CD14-positive monocyte (primary cell): ENCODE results near the gene FOXP1. TPM values are rescaled to one million over a fixed set of nuclear protein-coding genes. Genes with fewer than 3 reads are reported as not detected.

ENCODE experiments used
- DNase-seq, 3 donors: peaks; one replicate each; pipeline ENCODE4 v3.0.0-alpha.2; 2011 to 2022
- H2AFZ ChIP-seq: 2 replicates; pipeline ENCODE4 v1.6.0; 2012; ENCODE audit warnings: mild to moderate bottlenecking, low read depth, low read length, inconsistent platforms; ENCODE audit not compliant: insufficient read depth, poor library complexity, severe bottlenecking
- H3K27ac ChIP-seq, 2 donors: 1 replicate in 1 of 2; 2 replicates in 1 of 2; pipeline ENCODE4 v1.5.1; 2012 to 2013; ENCODE audit warnings: low read length in 2 of 2, control low read depth in 1 of 2, inconsistent platforms in 1 of 2, low read depth in 1 of 2, mild to moderate bottlenecking in 1 of 2
- H3K27me3 ChIP-seq, 2 donors: one replicate each; pipeline versions ENCODE4 v1.6.0 to v1.6.1; 2011 to 2013; ENCODE audit warnings: low read length in 2 of 2; ENCODE audit not compliant: control insufficient read depth in 2 of 2, insufficient read depth in 2 of 2
- H3K36me3 ChIP-seq, 2 donors: replicated peaks in 1 of 2; 1 replicate in 1 of 2; 2 replicates in 1 of 2; pipeline versions ENCODE4 v1.5.1 to v1.6.1; 2012 to 2013; ENCODE audit warnings: low read length in 2 of 2, control low read depth in 1 of 2, inconsistent platforms in 1 of 2, mild to moderate bottlenecking in 1 of 2; ENCODE audit not compliant: insufficient read depth in 2 of 2, control insufficient read depth in 1 of 2
- H3K4me1 ChIP-seq, 2 donors: 1 replicate in 1 of 2; 2 replicates in 1 of 2; pipeline versions ENCODE4 v1.5.1 to v1.6.1; 2012 to 2013; ENCODE audit warnings: low read length in 2 of 2, control low read depth in 1 of 2, inconsistent platforms in 1 of 2, mild to moderate bottlenecking in 1 of 2, moderate library complexity in 1 of 2; ENCODE audit not compliant: insufficient read depth in 2 of 2, control insufficient read depth in 1 of 2
- H3K4me2 ChIP-seq: replicated peaks from 2 replicates; pipeline ENCODE3; 2012; ENCODE audit warnings: low read length, moderate library complexity, mild to moderate bottlenecking; ENCODE audit not compliant: poor library complexity, severe bottlenecking; ENCODE audit errors: extremely low read depth
- H3K4me3 ChIP-seq, 3 experiments: fragments of 200-600 bp in 1 of 3; sonication (generic) in 1 of 3; replicated peaks in 1 of 3; 1 replicate in 2 of 3; 2 replicates in 1 of 3; pipeline ENCODE4 v1.5.1; 2011 to 2013; ENCODE audit warnings: low read length in 3 of 3, mild to moderate bottlenecking in 3 of 3, control low read depth in 2 of 3, low read depth in 2 of 3, inconsistent platforms in 1 of 3, moderate library complexity in 1 of 3
- H3K79me2 ChIP-seq: 2 replicates; pipeline ENCODE4 v1.6.0; 2012; ENCODE audit warnings: mild to moderate bottlenecking, control low read depth, inconsistent platforms, low read length, moderate library complexity; ENCODE audit not compliant: insufficient read depth
- H3K9ac ChIP-seq: 2 replicates; pipeline ENCODE4 v1.6.0; 2017; ENCODE audit warnings: low read length, mild to moderate bottlenecking; ENCODE audit not compliant: insufficient read depth, poor library complexity, severe bottlenecking
- H3K9me3 ChIP-seq, 2 donors: replicated peaks in 1 of 2; 1 replicate in 1 of 2; 2 replicates in 1 of 2; pipeline versions ENCODE4 v1.5.1 to v1.6.1; 2012 to 2013; ENCODE audit warnings: low read length in 2 of 2, control low read depth in 1 of 2; ENCODE audit not compliant: control insufficient read depth in 1 of 2, insufficient read depth in 1 of 2
- H4K20me1 ChIP-seq: 2 replicates; pipeline ENCODE4 v1.6.0; 2012; ENCODE audit warnings: mild to moderate bottlenecking, low read length, control low read depth, moderate library complexity; ENCODE audit not compliant: insufficient read depth
- H3K27ac Mint-ChIP-seq, 7 donors: one replicate each; pipeline ENCODE4 v1.8.0; 2020; ENCODE audit warnings: mild to moderate bottlenecking in 7 of 7, mixed read lengths in 7 of 7, moderate library complexity in 6 of 7, inconsistent platforms in 2 of 7
- H3K27me3 Mint-ChIP-seq, 3 donors: one replicate each; pipeline ENCODE4 v1.8.0; 2021 to 2022; ENCODE audit warnings: low read depth in 3 of 3, mild to moderate bottlenecking in 3 of 3, mixed read lengths in 3 of 3, moderate library complexity in 3 of 3, inconsistent platforms in 1 of 3
- H3K36me3 Mint-ChIP-seq, 2 donors: one replicate each; pipeline ENCODE4 v1.8.0; 2020; ENCODE audit warnings: mixed read lengths in 2 of 2, inconsistent platforms in 1 of 2, mild to moderate bottlenecking in 1 of 2
- H3K4me1 Mint-ChIP-seq: one replicate; pipeline ENCODE4 v1.8.0; 2020; ENCODE audit warnings: mild to moderate bottlenecking, mixed read lengths
- H3K4me3 Mint-ChIP-seq, 2 donors: one replicate each; pipeline ENCODE4 v1.8.0; 2020; ENCODE audit warnings: mild to moderate bottlenecking in 2 of 2, mixed read lengths in 2 of 2, moderate library complexity in 1 of 2
- H3K9me3 Mint-ChIP-seq, 7 donors: one replicate each; pipeline ENCODE4 v1.8.0; 2020 to 2022; ENCODE audit warnings: mixed read lengths in 7 of 7, mild to moderate bottlenecking in 6 of 7, moderate library complexity in 6 of 7, inconsistent platforms in 2 of 7
- CTCF ChIP-seq: fragments of 200-600 bp; IDR thresholded peaks from one replicate; pipeline ENCODE4 v1.8.0; 2022; ENCODE audit warnings: antibody characterized with exemption, mild to moderate bottlenecking
- WGBS: methylation state at CpG from one replicate; pipeline ENCODE4 v1.1.5; 2013; ENCODE audit warnings: missing lambda C conversion rate; ENCODE audit not compliant: insufficient coverage; 5-methylcytosine and 5-hydroxymethylcytosine counted together
- intact Hi-C, 2 donors: fragments of 100-400 bp; cut with micrococcal nuclease; formaldehyde crosslinking; loops; one replicate each; pipeline versions ENCODE4 v1.15.0 to v1.15.1; 2023
- polyA plus RNA-seq, 3 donors: library from polyadenylated mRNA; depleted of rRNA in 1 of 3; unstranded in 2 of 3; stranded (reverse) in 1 of 3; fragments of 300-500 nt in 2 of 3; fragments of >200 nt in 1 of 3; fragmentation: Illumina TruSeq in 2 of 3; gene quantifications; 1 replicate in 2 of 3; 2 replicates in 1 of 3; pipeline ENCODE4 v1.2.3, GENCODE V29; 2012 to 2021

Gene FOXP1
- polyA plus RNA-seq, 3 donors: 25.7 to 42.6 (median 27.8) TPM

DNA sequence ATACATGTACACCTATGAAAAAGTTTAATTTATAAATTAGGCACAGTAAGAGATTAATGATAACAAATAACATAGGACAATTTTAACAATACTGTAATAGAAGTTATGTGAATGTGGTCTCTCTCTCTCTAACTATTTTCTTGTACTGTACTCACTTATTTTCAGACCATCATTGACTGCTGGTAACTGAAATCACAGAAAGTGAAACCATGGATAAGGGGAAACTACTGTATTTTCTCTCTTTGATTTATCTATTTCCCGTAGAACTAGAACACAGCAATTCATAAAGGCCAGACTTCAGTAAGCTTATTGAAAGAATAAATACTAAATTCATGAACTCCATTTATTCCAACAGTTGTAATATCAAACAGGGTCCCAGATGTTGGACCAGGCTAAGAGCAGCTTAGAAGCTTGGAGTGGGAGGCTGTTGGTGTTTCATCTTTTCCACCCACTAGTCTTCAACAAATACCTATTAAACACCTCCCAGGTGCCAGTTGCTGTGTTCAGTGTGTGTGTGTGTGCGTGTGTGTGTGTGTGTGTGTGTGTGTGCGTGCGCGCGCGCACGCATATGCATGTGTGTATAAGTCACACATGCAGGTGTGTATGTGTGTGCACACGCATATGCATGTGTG lies 235.4 kb downstream of the FOXP1 start:
- Histone ChIP-seq H3K9ac (no peak overlapping the region), H3K4me2 (no peak overlapping the region), H4K20me1 (peaks cover 82% of the 10 kb centered on the region), H3K79me2 (peaks cover 70% of the 10 kb centered on the region), H3K27ac (peak overlapping the region in 1 of 2 donors; percentile 16), H3K27me3 (no peaks in the 10 kb centered on the region), H3K4me1 (peaks cover 5 to 13% of the 10 kb centered on the region in 2 donors), H2AFZ (no peak overlapping the region), H3K36me3 (no peaks in the 10 kb centered on the region), H3K9me3 (no peaks in the 10 kb centered on the region), H3K4me3 (no peak overlapping the region)
- H3K9me3 Mint-ChIP-seq: peaks cover 0 to 2% (median 0%) of the 10 kb centered on the region in 7 donors
- peaks cover 21% of the 10 kb centered on the region for H3K4me1 Mint-ChIP-seq
- intact Hi-C loops: no loop called here
- TF ChIP-seq CTCF: no peak
- peaks cover 11 to 26% of the 10 kb centered on the region in 2 donors for H3K36me3 Mint-ChIP-seq
- H3K27me3 Mint-ChIP-seq: no peaks in the 10 kb centered on the region
- peak overlapping the region in 2 of 7 donors; percentile 35 to 65 for H3K27ac Mint-ChIP-seq
- no peak for DNase-seq
- H3K4me3 Mint-ChIP-seq: no peak overlapping the region
- WGBS: 88% methylated on average over 8 of the region's 9 CpGs

GRCh38 chr3:71346061-71346460 lies 237.5 kb downstream of the FOXP1 start:
- H2AFZ ChIP-seq: no peak overlapping the region
- WGBS: no CpG with 5 or more reads among the region's 4 CpGs
- H3K4me3 Mint-ChIP-seq: no peak overlapping the region
- H3K4me3 ChIP-seq: no peak overlapping the region
- no peak overlapping the region for H3K27ac ChIP-seq
- H3K9ac ChIP-seq: no peak overlapping the region
- peaks cover 21% of the 10 kb centered on the region for H3K4me1 Mint-ChIP-seq
- no peak for TF ChIP-seq CTCF
- peaks cover 5 to 13% of the 10 kb centered on the region in 2 donors for H3K4me1 ChIP-seq
- H3K9me3 ChIP-seq: no peaks in the 10 kb centered on the region
- intact Hi-C loops: no loop called here
- no peaks in the 10 kb centered on the region for H3K27me3 Mint-ChIP-seq
- DNase-seq: no peak
- H3K79me2 ChIP-seq: peaks cover 78% of the 10 kb centered on the region
- peaks cover 83% of the 10 kb centered on the region for H4K20me1 ChIP-seq
- peaks cover 0 to 4% (median 2%) of the 10 kb centered on the region in 7 donors for H3K9me3 Mint-ChIP-seq
- H3K27me3 ChIP-seq: no peaks in the 10 kb centered on the region
- H3K36me3 Mint-ChIP-seq: peaks cover 12 to 33% of the 10 kb centered on the region in 2 donors
- peaks cover 5 to 15% of the 10 kb centered on the region in 2 donors for H3K36me3 ChIP-seq
- H3K27ac Mint-ChIP-seq: peak overlapping the region in 1 of 7 donors; percentile 10
- no peak overlapping the region for H3K4me2 ChIP-seq
